ENCODE measurements around the gene MIER2.

Gene MIER2

GRCh38 chr19:339262-339887 lies 5.2 kb downstream of the MIER2 start:
- no peak for DNase-seq (ENCODE audit: low spot score)
- no peak for TF ChIP-seq CTCF (IDR thresholded peaks at IDR 0.05; ENCODE audit: extremely low read depth, missing control alignments)

- TF ChIP-seq CTCF (IDR thresholded peaks at IDR 0.05; ENCODE audit: extremely low read depth, missing control alignments) = no peak
- DNase-seq (ENCODE audit: low spot score) = no peak
Measured at GRCh38 chr19:338421-338820, 6.2 kb downstream of the MIER2 start.

- no peak for DNase-seq (ENCODE audit: low spot score)
- TF ChIP-seq CTCF (IDR thresholded peaks at IDR 0.05; ENCODE audit: extremely low read depth, missing control alignments) = no peak
Measured at GRCh38 chr19:336067-336614, 8.5 kb downstream of the MIER2 start.

- TF ChIP-seq CTCF (IDR thresholded peaks at IDR 0.05; ENCODE audit: extremely low read depth, missing control alignments) = no peak
Measured at GRCh38 chr19:335486-336066, 9.0 kb downstream of the MIER2 start.

GRCh38 chr19:335072-335471 lies 9.5 kb downstream of the MIER2 start:
- DNase-seq (ENCODE audit: low spot score) = no peak
- TF ChIP-seq CTCF (IDR thresholded peaks at IDR 0.05; ENCODE audit: extremely low read depth, missing control alignments) = no peak

More at GRCh38 chr19:335486-336066, 9.0 kb downstream of the MIER2 start:
- DNase-seq (ENCODE audit: low spot score) = no peak

- DNase-seq (ENCODE audit: low spot score) = no peak
- no peak for TF ChIP-seq CTCF (IDR thresholded peaks at IDR 0.05; ENCODE audit: extremely low read depth, missing control alignments)
Measured at GRCh38 chr19:334296-335071, 10.1 kb downstream of the MIER2 start.

GRCh38 chr19:330503-330902 lies 14.1 kb downstream of the MIER2 start:
- no peak for TF ChIP-seq CTCF (IDR thresholded peaks at IDR 0.05; ENCODE audit: extremely low read depth, missing control alignments)

More at GRCh38 chr19:330503-330902, 14.1 kb downstream of the MIER2 start:
- DNase-seq (ENCODE audit: low spot score) = no peak

All from GM20000 (cell line).